HL-60 (cell line): ENCODE results near the gene RBM42.

ENCODE experiments used
- GABPA ChIP-seq: IDR thresholded peaks from 2 replicates; pipeline ENCODE4 v1.6.1; 2012; ENCODE audit warnings: low read depth
- POLR2AphosphoS5 ChIP-seq: IDR thresholded peaks from 2 replicates; pipeline ENCODE4 v1.6.1; 2012; ENCODE audit warnings: low read depth
- REST ChIP-seq: IDR thresholded peaks from 2 replicates; pipeline ENCODE4 v1.6.1; 2012; ENCODE audit warnings: low read depth; ENCODE audit not compliant: insufficient replicate concordance
- SPI1 ChIP-seq: IDR thresholded peaks from 2 replicates; pipeline ENCODE4 v1.6.1; 2012; ENCODE audit warnings: low read depth, mild to moderate bottlenecking, borderline replicate concordance
- TF ChIP-seq, protein P1 (sequence below): IDR thresholded peaks from one replicate; pipeline ENCODE4 v1.5.1; 2011; ENCODE audit warnings: low read length, control low read depth, inconsistent platforms; ENCODE audit not compliant: insufficient read depth

DNA sequence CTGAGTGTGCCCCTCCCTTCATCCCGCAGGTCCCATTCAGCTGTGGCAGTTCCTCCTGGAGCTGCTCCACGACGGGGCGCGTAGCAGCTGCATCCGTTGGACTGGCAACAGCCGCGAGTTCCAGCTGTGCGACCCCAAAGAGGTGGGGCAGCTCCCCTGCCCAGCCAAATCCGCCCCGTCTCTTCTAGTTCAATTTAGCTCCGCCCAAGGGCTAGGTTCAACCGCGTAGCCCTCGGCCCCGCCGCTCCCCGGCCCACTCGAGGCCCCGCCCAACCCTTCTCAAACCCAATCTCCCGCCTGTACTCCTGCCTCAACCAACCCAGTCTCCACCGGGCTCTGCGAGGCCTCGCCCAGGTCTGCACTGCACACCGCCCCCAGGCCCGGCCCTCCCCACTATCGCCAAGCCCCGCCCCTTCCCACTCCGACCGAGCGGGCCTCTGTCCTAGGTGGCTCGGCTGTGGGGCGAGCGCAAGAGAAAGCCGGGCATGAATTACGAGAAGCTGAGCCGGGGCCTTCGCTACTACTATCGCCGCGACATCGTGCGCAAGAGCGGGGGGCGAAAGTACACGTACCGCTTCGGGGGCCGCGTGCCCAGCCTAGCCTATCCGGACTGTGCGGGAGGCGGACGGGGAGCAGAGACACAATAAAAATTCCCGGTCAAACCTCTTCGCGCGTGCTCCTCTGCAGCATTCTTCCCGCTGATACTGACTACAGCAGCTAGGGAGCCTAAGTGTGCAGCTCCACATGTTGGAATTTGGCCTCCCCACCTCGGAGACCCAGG is 15.6 kb downstream of the RBM42 start:
- TF ChIP-seq POLR2AphosphoS5 (peak; percentile 22; the same call in 1 of the 2 replicates), GABPA (no peak), SPI1 (peak; percentile 2; the same call in 1 of the 2 replicates), REST (peak; percentile 79)
- TF ChIP-seq, protein P1, sequence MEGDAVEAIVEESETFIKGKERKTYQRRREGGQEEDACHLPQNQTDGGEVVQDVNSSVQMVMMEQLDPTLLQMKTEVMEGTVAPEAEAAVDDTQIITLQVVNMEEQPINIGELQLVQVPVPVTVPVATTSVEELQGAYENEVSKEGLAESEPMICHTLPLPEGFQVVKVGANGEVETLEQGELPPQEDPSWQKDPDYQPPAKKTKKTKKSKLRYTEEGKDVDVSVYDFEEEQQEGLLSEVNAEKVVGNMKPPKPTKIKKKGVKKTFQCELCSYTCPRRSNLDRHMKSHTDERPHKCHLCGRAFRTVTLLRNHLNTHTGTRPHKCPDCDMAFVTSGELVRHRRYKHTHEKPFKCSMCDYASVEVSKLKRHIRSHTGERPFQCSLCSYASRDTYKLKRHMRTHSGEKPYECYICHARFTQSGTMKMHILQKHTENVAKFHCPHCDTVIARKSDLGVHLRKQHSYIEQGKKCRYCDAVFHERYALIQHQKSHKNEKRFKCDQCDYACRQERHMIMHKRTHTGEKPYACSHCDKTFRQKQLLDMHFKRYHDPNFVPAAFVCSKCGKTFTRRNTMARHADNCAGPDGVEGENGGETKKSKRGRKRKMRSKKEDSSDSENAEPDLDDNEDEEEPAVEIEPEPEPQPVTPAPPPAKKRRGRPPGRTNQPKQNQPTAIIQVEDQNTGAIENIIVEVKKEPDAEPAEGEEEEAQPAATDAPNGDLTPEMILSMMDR: no peak
